PC-9 (cell line): ENCODE results near the gene RXFP1.

ENCODE experiments used
- CTCF ChIP-seq: fragments of 200-600 bp; sonication (generic); conservative IDR thresholded peaks from 2 replicates; pipeline ENCODE4 v1.6.1; 2017; ENCODE audit warnings: mixed run types, antibody characterized with exemption, mild to moderate bottlenecking, moderate library complexity
- EZH2 ChIP-seq: fragments of 200-600 bp; sonication (generic); IDR thresholded peaks from 2 replicates; pipeline ENCODE4 v1.8.0; 2017; ENCODE audit warnings: antibody characterized with exemption, low read depth

GRCh38 chr4:158681629-158682028 lies 159.9 kb downstream of the RXFP1 start:
- no peak for TF ChIP-seq CTCF
- TF ChIP-seq EZH2, result no peak
